Vagina (tissue), 2 donors: Measurements from ENCODE around the gene COL5A1.

Experiments
- CTCF ChIP-seq, 3 experiments: fragments of 450-650 bp in 2 of 3; fragments of 200-600 bp in 1 of 3; sonication (generic) in 1 of 3; IDR thresholded peaks; one replicate each; pipeline ENCODE4 v1.5.1; 2017 to 2019; ENCODE audit warnings: antibody characterized with exemption in 3 of 3, mild to moderate bottlenecking in 2 of 3, moderate library complexity in 2 of 3
- POLR2A ChIP-seq, 2 donors: fragments of 450-650 bp; IDR thresholded peaks; one replicate each; pipeline ENCODE4 v1.6.1; 2017; ENCODE audit warnings: antibody characterized with exemption in 2 of 2, mild to moderate bottlenecking in 2 of 2, moderate library complexity in 2 of 2
- POLR2AphosphoS5 ChIP-seq, 2 donors: sonication (generic); formaldehyde crosslinking; IDR thresholded peaks; one replicate each; pipeline ENCODE4 v1.9.0; 2017; ENCODE audit warnings: antibody characterized with exemption in 2 of 2, mild to moderate bottlenecking in 2 of 2, low read depth in 1 of 2; ENCODE audit not compliant: insufficient read depth in 1 of 2

- TF ChIP-seq POLR2A (IDR thresholded peaks at IDR 0.05), result no peak
- no peak for TF ChIP-seq POLR2AphosphoS5 (IDR thresholded peaks at IDR 0.05; ENCODE audit: insufficient read depth in 1 of 2, low read depth in 1 of 2)
- no peak for TF ChIP-seq CTCF (IDR thresholded peaks at IDR 0.05)
Observed at GRCh38 chr9:134594078-134594941, 47.3 kb upstream of the COL5A1 start.
